Activated CD8-positive, alpha-beta T cell treated with anti-CD3 and anti-CD28 coated beads for 36 hours (primary cell): ENCODE measurements around the gene NPAT. TPM values are rescaled to one million over a fixed set of nuclear protein-coding genes. Genes with fewer than 3 reads are reported as not detected.

ENCODE experiments used
- ATAC-seq: fragments of 200-7000 bp; cut with Tn5 transposase; one replicate; pipeline ENCODE4 v1.10.0; 2021; ENCODE audit warnings: mild to moderate bottlenecking, moderate library complexity
- CTCF ChIA-PET: fragments of 350-600 bp; sonication (Branson Sonifier 250); formaldehyde crosslinking; loops from one replicate; lab custom pipeline; 2021; ENCODE audit warnings: antibody characterized with exemption; lab: Charles Lee
- POLR2A ChIA-PET: fragments of 350-600 bp; sonication (Branson Sonifier 250); formaldehyde crosslinking; loops from one replicate; lab custom pipeline; 2021; ENCODE audit warnings: antibody characterized with exemption; lab: Charles Lee
- DNase-seq: peaks from one replicate; pipeline ENCODE4 v3.0.0-alpha.2; 2020
- H3K27ac Mint-ChIP-seq: one replicate; pipeline ENCODE4 v1.8.0; 2021; ENCODE audit warnings: mild to moderate bottlenecking, mixed read lengths
- H3K27me3 Mint-ChIP-seq: one replicate; pipeline ENCODE4 v1.8.0; 2021; ENCODE audit warnings: mixed read lengths
- H3K36me3 Mint-ChIP-seq: one replicate; pipeline ENCODE4 v1.8.0; 2021; ENCODE audit warnings: low read depth, mixed read lengths
- H3K4me1 Mint-ChIP-seq: one replicate; pipeline ENCODE4 v1.8.0; 2021; ENCODE audit warnings: low read depth, mixed read lengths
- H3K4me3 Mint-ChIP-seq: one replicate; pipeline ENCODE4 v1.8.0; 2021; ENCODE audit warnings: mild to moderate bottlenecking, moderate library complexity, mixed read lengths
- H3K9me3 Mint-ChIP-seq: one replicate; pipeline ENCODE4 v1.8.0; 2021; ENCODE audit warnings: mixed read lengths
- intact Hi-C: fragments of 100-400 bp; cut with micrococcal nuclease; formaldehyde crosslinking; loops from one replicate; pipeline ENCODE4 v1.10.0; 2022
- total RNA-seq, 2 experiments: library from RNA; stranded (reverse); gene quantifications; one replicate each; pipeline ENCODE4 v1.2.3, GENCODE V29; 2021
- TF ChIP-seq, protein P1 (sequence below): fragments of 200-600 bp; IDR thresholded peaks from one replicate; pipeline ENCODE4 v1.8.0; 2022; ENCODE audit warnings: antibody characterized with exemption, mild to moderate bottlenecking

NPAT gene
- total RNA-seq, 2 experiments from 2014 or later: 32.1 to 37.1 TPM

DNA sequence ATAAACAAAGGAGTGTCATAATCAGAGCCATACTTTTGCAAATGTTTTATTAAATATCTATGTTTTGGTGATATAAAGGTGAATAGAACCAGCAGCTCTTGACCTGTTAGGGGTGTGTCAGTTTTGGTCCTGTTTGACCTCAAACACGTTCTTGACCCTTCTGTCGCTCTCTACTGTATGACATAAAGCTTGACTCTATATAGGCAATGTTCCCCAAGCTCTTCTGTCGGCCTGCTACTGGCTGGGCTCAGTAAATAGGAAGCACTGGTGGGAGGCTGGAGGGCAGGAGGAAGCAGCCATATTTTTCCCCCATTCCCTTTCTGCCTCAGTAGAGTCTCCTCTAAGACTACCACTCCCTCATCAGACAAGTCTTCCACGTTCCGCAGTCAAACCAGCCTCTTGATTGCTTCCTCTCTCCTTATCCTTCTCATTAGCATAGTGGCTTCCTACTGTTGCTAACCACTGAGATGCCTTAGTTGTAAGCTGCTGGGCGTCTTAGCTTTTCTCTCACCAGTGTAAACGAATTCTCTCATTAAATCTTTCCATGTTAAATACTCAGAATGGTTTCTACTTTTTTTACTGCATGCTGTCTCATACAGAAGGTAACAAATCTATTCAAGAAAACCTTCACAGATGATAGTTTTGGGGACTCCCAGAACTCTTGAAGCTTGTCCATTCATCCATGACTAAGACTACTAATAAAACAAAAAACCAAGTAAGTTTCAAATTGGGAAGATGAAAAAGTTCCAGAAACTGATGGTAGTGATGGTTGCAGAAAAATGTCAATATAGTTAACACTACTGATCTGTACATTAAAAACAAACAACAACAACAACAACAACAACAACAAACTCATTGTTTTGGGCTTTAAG is 3.3 kb downstream of the NPAT start:
- H3K36me3 Mint-ChIP-seq: peaks cover 56% of the 10 kb centered on the region
- ChIA-PET CTCF (interaction anchor here (0.8 to 1.1 kb wide), 2 partner anchors 63 to 210 kb away, joined by 3 read pairs; partner anchors contain the start of gene CUL5), POLR2A (interaction anchor here (0.7 to 1.4 kb wide), 6 partner anchors 12 to 415 kb away, joined by 3 to 5 read pairs (median 4); no protein-coding TSS in a partner anchor)
- intact Hi-C loops: no loop called here
- DNase-seq (no peak), ATAC-seq (no peak)
- H3K27ac Mint-ChIP-seq: peak overlapping the region; percentile 78
- H3K4me3 Mint-ChIP-seq: no peak overlapping the region
- no peaks in the 10 kb centered on the region for H3K27me3 Mint-ChIP-seq
- TF ChIP-seq, protein P1, sequence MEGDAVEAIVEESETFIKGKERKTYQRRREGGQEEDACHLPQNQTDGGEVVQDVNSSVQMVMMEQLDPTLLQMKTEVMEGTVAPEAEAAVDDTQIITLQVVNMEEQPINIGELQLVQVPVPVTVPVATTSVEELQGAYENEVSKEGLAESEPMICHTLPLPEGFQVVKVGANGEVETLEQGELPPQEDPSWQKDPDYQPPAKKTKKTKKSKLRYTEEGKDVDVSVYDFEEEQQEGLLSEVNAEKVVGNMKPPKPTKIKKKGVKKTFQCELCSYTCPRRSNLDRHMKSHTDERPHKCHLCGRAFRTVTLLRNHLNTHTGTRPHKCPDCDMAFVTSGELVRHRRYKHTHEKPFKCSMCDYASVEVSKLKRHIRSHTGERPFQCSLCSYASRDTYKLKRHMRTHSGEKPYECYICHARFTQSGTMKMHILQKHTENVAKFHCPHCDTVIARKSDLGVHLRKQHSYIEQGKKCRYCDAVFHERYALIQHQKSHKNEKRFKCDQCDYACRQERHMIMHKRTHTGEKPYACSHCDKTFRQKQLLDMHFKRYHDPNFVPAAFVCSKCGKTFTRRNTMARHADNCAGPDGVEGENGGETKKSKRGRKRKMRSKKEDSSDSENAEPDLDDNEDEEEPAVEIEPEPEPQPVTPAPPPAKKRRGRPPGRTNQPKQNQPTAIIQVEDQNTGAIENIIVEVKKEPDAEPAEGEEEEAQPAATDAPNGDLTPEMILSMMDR: no peak
- H3K4me1 Mint-ChIP-seq: peaks cover 57% of the 10 kb centered on the region
- H3K9me3 Mint-ChIP-seq: no peaks in the 10 kb centered on the region

DNA sequence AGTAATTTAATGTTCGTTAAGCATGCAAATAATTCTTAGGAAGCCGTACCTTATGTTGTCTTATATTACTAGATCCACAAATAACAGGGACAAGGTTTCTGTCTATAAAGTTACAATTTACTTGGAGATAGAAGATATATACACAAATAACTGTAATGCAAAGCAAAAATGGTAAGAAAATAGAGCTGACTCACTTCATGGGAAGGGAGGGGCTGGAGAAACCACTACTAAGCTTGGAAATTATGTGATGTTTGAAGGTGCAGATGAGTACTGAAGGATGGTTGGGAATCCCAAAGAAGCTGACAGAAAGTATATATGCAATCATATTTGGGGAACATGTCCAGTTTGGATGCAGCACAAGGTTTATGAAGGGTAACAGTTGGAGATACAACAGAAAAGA is 4.0 kb downstream of the NPAT start:
- no peaks in the 10 kb centered on the region for H3K27me3 Mint-ChIP-seq

GRCh38 chr11:108216988-108217387 is 5.5 kb downstream of the NPAT start:
- peak; percentile 64 for DNase-seq
- Mint-ChIP-seq H3K9me3 (no peaks in the 10 kb centered on the region), H3K4me1 (peaks cover 69% of the 10 kb centered on the region), H3K36me3 (peaks cover 73% of the 10 kb centered on the region), H3K4me3 (no peak overlapping the region), H3K27me3 (no peaks in the 10 kb centered on the region), H3K27ac (peak overlapping the region; percentile 56)
- ChIA-PET CTCF (no interaction called here), POLR2A (interaction anchor here (0.6 kb wide), 1 partner anchor 19 kb away, joined by 3 read pairs; no protein-coding TSS in a partner anchor)
- ATAC-seq: no peak
- TF ChIP-seq, protein P1: no peak
- intact Hi-C loops: no loop called here

More for the DNA sequence above, 4.0 kb downstream of the NPAT start:
- ChIA-PET CTCF (interaction anchor here (1.1 kb wide), 1 partner anchor 63 kb away, joined by 3 read pairs; no protein-coding TSS in a partner anchor), POLR2A (interaction anchor here (0.7 to 1.4 kb wide), 4 partner anchors 15 to 214 kb away, joined by 3 to 5 read pairs (median 4); no protein-coding TSS in a partner anchor)
- Mint-ChIP-seq H3K4me3 (peak overlapping the region; percentile 40), H3K36me3 (peaks cover 63% of the 10 kb centered on the region), H3K9me3 (no peaks in the 10 kb centered on the region), H3K27ac (peak overlapping the region; percentile 79), H3K4me1 (peaks cover 63% of the 10 kb centered on the region)
- TF ChIP-seq, protein P1: no peak
- intact Hi-C loops: no loop called here
- DNase-seq: no peak
- no peak for ATAC-seq

DNA sequence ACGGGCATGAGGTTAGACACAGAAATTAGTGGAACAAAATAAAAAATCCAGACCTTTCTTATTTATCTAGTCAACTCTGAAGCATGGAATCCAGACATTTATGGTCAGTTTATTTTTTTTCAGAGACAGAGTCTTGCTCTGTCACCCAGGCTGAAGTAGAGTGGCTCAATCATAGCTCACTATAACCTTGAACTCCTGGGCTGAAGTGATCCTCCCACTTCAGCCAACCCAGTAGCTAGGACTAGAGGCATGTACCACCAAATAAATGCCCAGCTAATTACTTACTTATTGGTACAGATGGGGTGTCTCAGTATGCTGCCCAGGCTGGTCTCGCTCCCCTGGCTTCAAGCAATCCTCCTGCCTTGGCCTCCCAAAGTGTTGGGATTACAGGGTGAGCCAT is 8.7 kb downstream of the NPAT start:
- DNase-seq: no peak
- Mint-ChIP-seq H3K4me1 (peaks cover 65% of the 10 kb centered on the region), H3K27me3 (no peaks in the 10 kb centered on the region), H3K27ac (peak overlapping the region; percentile 71), H3K4me3 (no peak overlapping the region), H3K9me3 (no peaks in the 10 kb centered on the region), H3K36me3 (peaks cover 69% of the 10 kb centered on the region)
- intact Hi-C loops: no loop called here
- CTCF ChIA-PET: no interaction called here
- TF ChIP-seq, protein P1: no peak
- ATAC-seq: no peak
- POLR2A ChIA-PET: interaction anchor here (1.4 to 2.6 kb wide), 2 partner anchors 9 to 14 kb away, joined by 4 to 11 read pairs; partner anchors contain the start of genes ATM and NPAT

DNA sequence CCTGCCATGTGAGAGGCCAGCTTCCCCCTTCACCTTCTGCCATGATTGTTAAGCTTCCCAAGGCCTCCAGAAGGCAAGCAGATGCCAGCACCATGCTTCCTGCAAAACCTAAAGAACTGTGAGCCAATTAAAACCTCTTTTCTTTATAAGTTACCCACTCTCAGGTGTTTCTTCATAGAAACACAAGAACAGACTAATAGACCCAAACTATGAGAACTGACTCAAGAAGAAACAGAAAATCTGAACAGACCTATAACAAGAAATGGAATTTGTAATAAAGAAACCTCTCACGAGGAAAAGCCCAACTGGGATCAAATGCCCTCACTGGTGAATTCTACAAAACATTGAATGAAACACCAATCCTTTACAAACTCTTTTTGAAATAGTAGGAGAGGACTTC is 12.0 kb downstream of the NPAT start:
- Mint-ChIP-seq H3K4me3 (no peak overlapping the region), H3K4me1 (peaks cover 47% of the 10 kb centered on the region), H3K9me3 (peaks cover 4% of the 10 kb centered on the region), H3K27me3 (no peaks in the 10 kb centered on the region), H3K27ac (peak overlapping the region; percentile 68), H3K36me3 (peaks cover 81% of the 10 kb centered on the region)
- intact Hi-C loops: no loop called here
- ChIA-PET CTCF (no interaction called here), POLR2A (interaction anchor here (0.9 to 1.9 kb wide), 2 partner anchors 11 to 39 kb away, joined by 3 to 8 read pairs; partner anchors contain the start of gene NPAT)
- no peak for DNase-seq
- TF ChIP-seq, protein P1: no peak
- ATAC-seq: no peak
